GM18505 (cell line): ENCODE measurements around the gene HMGCR.

ENCODE experiments used
- ATAC-seq: cut with Tn5 transposase; IDR thresholded peaks from one replicate; pipeline ENCODE4 v1.9.1; 2021; ENCODE audit not compliant: unreplicated experiment
- POLR2A ChIP-seq: IDR thresholded peaks from 4 replicates; pipeline ENCODE4 v1.6.1; 2011; ENCODE audit warnings: borderline replicate concordance; ENCODE audit not compliant: insufficient read depth, insufficient read length; ENCODE audit errors: extremely low read depth

The HMGCR gene

DNA sequence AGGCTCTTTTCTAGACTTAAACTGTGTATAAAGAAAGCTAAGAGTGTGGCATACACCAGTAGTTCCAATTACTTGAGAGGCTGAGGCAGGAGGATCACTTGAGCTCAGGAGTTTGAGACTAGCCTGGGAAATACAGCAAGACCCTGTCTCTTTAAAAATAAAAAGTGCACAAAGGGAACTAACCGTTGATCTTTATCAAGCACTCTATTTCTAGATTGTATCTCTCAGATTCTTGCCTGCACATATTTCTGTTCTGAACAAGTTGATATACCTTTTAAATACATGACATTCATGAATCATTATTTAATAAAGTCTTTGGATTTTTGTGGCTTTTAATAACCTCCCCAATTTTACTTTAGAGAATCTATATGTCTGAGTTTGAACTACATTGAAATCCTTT lies 47.2 kb downstream of the HMGCR start:
- no peak for TF ChIP-seq POLR2A
- no peak for ATAC-seq

DNA sequence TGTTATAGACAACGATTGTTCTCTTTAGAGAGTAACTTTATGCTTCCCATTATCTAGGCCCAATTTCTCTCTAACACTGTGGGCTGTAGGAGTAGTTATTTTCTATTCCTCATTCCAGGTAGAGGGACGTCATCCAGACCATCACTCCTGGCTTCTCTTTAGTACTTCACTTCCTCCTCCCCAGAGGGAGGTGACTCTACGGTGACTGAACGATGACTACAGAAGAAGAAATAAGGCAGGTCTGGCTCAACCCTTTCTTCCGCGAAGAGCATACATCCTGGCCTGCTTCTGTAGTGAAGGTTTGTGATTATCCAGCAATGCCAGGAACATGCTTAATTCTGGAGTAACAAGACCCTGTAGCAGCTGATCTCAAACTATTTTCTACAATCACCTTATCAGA lies 50.8 kb downstream of the HMGCR start:
- no peak for ATAC-seq
- no peak for TF ChIP-seq POLR2A

DNA sequence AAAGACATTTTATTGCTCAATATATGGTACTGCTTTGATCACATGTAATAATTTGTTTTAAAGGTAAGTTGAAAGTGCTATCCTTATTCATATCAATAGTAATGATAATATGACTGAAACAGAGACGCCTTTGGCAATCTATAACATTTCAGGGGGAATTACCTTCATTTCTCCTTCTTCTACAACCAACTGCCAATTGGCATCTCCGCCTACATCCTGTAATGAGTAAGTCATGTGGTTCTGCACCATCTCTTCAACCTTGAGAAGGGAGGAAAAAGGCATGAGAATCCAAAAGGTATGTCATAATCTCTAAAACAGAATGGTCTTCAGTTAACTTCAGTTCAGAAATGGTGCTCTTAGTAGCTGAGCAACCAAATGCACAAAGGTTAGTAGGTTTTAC lies 52.4 kb downstream of the HMGCR start:
- no peak for ATAC-seq
- no peak for TF ChIP-seq POLR2A

DNA sequence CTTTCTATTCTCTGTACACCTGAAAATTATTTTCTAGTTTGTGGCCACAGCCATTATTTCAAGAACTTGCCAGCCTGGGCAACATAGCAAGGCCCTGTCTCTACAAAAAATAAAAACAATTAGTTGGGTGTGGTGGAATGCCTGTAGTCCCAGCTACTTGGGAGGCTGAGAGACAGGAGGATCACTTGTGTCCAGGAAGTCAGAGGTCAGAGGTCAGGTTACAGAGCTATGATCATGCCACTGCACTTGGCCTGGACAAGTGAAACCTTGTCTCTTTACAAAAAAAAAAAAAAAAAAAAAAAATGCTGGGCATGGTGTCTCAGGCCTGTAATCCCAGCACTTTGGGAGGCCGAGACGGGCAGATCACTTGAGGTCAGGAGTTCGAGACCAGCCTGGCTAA lies 58.3 kb downstream of the HMGCR start:
- TF ChIP-seq POLR2A: no peak
- ATAC-seq: no peak

DNA sequence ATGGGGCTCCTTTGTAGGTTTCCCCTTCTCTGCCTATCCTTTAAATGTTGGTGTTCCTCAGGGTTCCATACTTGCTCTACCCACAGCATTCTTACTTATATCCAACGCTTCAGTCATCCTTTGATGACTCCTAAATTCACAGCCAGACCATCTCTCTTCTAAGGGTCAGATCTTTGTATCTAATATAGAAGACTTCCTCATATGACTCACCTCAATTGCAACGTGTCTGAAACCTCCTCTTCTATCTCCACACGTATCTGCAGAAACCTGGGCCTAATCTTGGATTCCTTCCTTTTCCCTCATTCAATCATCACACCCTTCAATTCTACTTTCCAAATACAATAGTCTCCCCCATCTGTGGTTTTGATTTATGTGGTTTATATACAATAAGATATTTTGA lies 68.3 kb downstream of the HMGCR start:
- no peak for TF ChIP-seq POLR2A

More for the DNA sequence above, 68.3 kb downstream of the HMGCR start:
- ATAC-seq: no peak
